ENCODE data around the gene BTG1.
A peak's percentile ranks its signal among the peaks of the same experiment; 100 is the strongest.

The BTG1 gene

DNA sequence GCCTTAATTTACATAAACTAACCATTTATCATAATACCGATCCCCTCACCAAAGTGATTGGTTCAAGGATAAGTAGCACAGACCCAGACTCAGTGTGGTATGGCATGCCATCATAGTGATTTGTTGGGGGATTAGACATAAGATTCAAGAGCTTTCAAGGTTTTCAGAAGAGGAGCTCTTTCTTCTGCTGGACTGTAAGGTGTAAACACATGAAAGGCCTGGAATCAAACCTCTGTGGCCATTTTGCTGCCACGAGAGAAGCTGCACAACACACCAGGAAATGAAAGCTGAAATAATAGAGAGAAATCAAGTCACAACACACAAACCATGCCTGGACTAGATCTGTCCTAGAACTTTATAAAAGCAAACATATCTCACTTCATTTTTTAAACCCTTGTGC is 30.8 kb downstream of the BTG1 start:
- Histone ChIP-seq H2AFZ (ENCODE audit: low read length) (0 out of 2 replicates have a peak overlapping the region, but pooled peaks have one; percentile 30), H3K4me2 (ENCODE audit: low read depth, low read length, poor library complexity, severe bottlenecking) (peak overlapping the region; percentile 10), H3K9ac (ENCODE audit: low read depth, low read length, poor library complexity, severe bottlenecking) (no peak overlapping the region), H4K20me1 (ENCODE audit: insufficient read depth, low read length, poor library complexity, severe bottlenecking) (no peaks in the 10 kb centered on the region), H3K9me3 (ENCODE audit: insufficient read depth, low read depth, low read length) (0 out of 2 replicates have a peak, but pooled peaks cover 4% of the 10 kb centered on the region), H3F3A (ENCODE audit: low read depth) (no peaks in the 10 kb centered on the region), H3K36me3 (ENCODE audit: insufficient read depth, low read length) (no peaks in the 10 kb centered on the region), H3K4me1 (ENCODE audit: insufficient read depth, low read length, poor library complexity, severe bottlenecking) (peaks cover 7% of the 10 kb centered on the region), H3K9me2 (replicated peaks; ENCODE audit: low read depth, low read length) (no peaks in the 10 kb centered on the region), H3K27me3 (ENCODE audit: insufficient read depth, low read length, poor library complexity, severe bottlenecking) (no peaks in the 10 kb centered on the region), H3K4me3 (ENCODE audit: low read length, poor library complexity, severe bottlenecking) (no peak overlapping the region), H3K79me2 (ENCODE audit: insufficient read depth, low read length) (no peaks in the 10 kb centered on the region)
- TF ChIP-seq, protein P1, sequence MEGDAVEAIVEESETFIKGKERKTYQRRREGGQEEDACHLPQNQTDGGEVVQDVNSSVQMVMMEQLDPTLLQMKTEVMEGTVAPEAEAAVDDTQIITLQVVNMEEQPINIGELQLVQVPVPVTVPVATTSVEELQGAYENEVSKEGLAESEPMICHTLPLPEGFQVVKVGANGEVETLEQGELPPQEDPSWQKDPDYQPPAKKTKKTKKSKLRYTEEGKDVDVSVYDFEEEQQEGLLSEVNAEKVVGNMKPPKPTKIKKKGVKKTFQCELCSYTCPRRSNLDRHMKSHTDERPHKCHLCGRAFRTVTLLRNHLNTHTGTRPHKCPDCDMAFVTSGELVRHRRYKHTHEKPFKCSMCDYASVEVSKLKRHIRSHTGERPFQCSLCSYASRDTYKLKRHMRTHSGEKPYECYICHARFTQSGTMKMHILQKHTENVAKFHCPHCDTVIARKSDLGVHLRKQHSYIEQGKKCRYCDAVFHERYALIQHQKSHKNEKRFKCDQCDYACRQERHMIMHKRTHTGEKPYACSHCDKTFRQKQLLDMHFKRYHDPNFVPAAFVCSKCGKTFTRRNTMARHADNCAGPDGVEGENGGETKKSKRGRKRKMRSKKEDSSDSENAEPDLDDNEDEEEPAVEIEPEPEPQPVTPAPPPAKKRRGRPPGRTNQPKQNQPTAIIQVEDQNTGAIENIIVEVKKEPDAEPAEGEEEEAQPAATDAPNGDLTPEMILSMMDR (conservative IDR thresholded peaks at IDR 0.05; ENCODE audit: low read length): no peak
- TF ChIP-seq EZH2phosphoT487 (IDR thresholded peaks at IDR 0.05; ENCODE audit: borderline replicate concordance): no peak

DNA sequence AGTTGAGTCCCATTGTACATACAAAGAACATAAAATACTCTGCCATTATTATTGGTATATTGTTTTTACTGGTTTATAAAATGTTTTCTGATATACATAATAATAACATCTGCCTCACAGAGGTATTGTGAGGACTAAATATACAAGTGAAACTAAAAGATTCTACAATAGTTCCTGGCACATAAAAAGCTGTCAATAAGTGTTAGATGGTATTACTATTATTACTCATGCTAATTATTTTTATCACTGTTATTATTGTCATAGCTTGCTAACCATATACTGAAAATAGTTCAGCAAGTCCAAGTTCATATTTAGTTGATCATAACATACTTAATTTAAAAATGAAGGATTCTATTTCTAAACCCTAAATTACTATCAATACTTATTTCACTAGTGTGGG is 34.4 kb downstream of the BTG1 start:
- Histone ChIP-seq H3K27me3 (ENCODE audit: insufficient read depth, low read length, poor library complexity, severe bottlenecking) (no peaks in the 10 kb centered on the region), H3K9me3 (ENCODE audit: insufficient read depth, low read depth, low read length) (no peaks in the 10 kb centered on the region), H3K79me2 (ENCODE audit: insufficient read depth, low read length) (no peaks in the 10 kb centered on the region), H3K9ac (ENCODE audit: low read depth, low read length, poor library complexity, severe bottlenecking) (no peak overlapping the region), H3K36me3 (ENCODE audit: insufficient read depth, low read length) (no peaks in the 10 kb centered on the region), H4K20me1 (ENCODE audit: insufficient read depth, low read length, poor library complexity, severe bottlenecking) (no peaks in the 10 kb centered on the region), H3K4me2 (ENCODE audit: low read depth, low read length, poor library complexity, severe bottlenecking) (peak overlapping the region; percentile 13), H2AFZ (ENCODE audit: low read length) (no peak overlapping the region), H3K4me1 (ENCODE audit: insufficient read depth, low read length, poor library complexity, severe bottlenecking) (peaks cover 7% of the 10 kb centered on the region), H3F3A (ENCODE audit: low read depth) (no peaks in the 10 kb centered on the region), H3K9me2 (replicated peaks; ENCODE audit: low read depth, low read length) (no peaks in the 10 kb centered on the region), H3K4me3 (ENCODE audit: low read length, poor library complexity, severe bottlenecking) (no peak overlapping the region)
- TF ChIP-seq, protein P1 (conservative IDR thresholded peaks at IDR 0.05; ENCODE audit: low read length): no peak
- no peak for TF ChIP-seq EZH2phosphoT487 (IDR thresholded peaks at IDR 0.05; ENCODE audit: borderline replicate concordance)

DNA sequence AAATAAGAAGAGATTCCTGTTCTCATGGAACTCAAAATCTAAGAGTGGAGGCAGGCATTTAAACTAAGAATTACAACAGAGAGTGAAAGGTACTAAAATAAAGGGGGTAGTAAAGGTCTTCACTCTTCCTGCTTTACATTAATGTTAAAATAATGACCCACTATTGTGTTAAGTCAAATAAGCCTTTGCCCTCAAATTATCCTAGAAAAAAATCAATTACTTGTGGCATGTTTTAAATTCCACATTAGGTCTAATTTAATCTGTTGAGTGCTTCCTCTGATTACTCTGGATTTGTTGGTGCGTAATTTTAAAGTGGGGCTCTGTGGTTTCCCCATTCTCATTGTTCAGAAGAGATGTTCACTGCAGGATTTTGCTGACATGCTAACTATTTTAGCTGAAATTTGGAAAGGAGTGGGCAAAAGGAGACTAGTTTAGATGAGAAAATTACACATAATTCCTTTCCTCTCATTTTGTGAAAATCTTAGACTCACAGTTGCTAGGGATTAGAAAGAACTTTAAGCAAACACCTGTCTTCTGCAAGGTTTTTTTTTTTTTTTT is 35.5 kb downstream of the BTG1 start:
- TF ChIP-seq EZH2phosphoT487 (IDR thresholded peaks at IDR 0.05; ENCODE audit: borderline replicate concordance): no peak
- TF ChIP-seq, protein P1 (conservative IDR thresholded peaks at IDR 0.05; ENCODE audit: low read length): no peak
- Histone ChIP-seq H3K4me1 (ENCODE audit: insufficient read depth, low read length, poor library complexity, severe bottlenecking) (peaks cover 7% of the 10 kb centered on the region), H3F3A (ENCODE audit: low read depth) (no peaks in the 10 kb centered on the region), H3K27me3 (ENCODE audit: insufficient read depth, low read length, poor library complexity, severe bottlenecking) (no peaks in the 10 kb centered on the region), H3K79me2 (ENCODE audit: insufficient read depth, low read length) (no peaks in the 10 kb centered on the region), H3K4me2 (ENCODE audit: low read depth, low read length, poor library complexity, severe bottlenecking) (no peak overlapping the region), H3K9ac (ENCODE audit: low read depth, low read length, poor library complexity, severe bottlenecking) (no peak overlapping the region), H3K9me3 (ENCODE audit: insufficient read depth, low read depth, low read length) (no peaks in the 10 kb centered on the region), H3K9me2 (replicated peaks; ENCODE audit: low read depth, low read length) (no peaks in the 10 kb centered on the region), H2AFZ (ENCODE audit: low read length) (no peak overlapping the region), H3K36me3 (ENCODE audit: insufficient read depth, low read length) (no peaks in the 10 kb centered on the region), H4K20me1 (ENCODE audit: insufficient read depth, low read length, poor library complexity, severe bottlenecking) (no peaks in the 10 kb centered on the region), H3K4me3 (ENCODE audit: low read length, poor library complexity, severe bottlenecking) (no peak overlapping the region)

Measured in Loucy (cell line).